Naive thymus-derived CD4-positive, alpha-beta T cell (primary cell): ENCODE data around the gene TCF7L2. TPM values are rescaled to one million over a fixed set of nuclear protein-coding genes. Genes with fewer than 3 reads are reported as not detected.
A peak's percentile ranks its signal among the peaks of the same experiment; 100 is the strongest.

Experiments
- ATAC-seq: fragments of 150-1000 bp; cut with Tn5 transposase; 2 replicates; pipeline ENCODE4 v1.10.0; 2021; ENCODE audit warnings: mild to moderate bottlenecking, moderate library complexity
- CTCF ChIA-PET: fragments of 350-600 bp; sonication (Branson Sonifier 250); formaldehyde crosslinking; loops from one replicate; lab custom pipeline; 2021; ENCODE audit warnings: antibody characterized with exemption; lab: Charles Lee
- POLR2A ChIA-PET: fragments of 350-600 bp; sonication (Branson Sonifier 250); formaldehyde crosslinking; loops from one replicate; lab custom pipeline; 2021; ENCODE audit warnings: antibody characterized with exemption, inconsistent platforms; lab: Charles Lee
- DNase-seq, 9 donors: peaks; one replicate each; pipeline versions ENCODE4 v3.0.0 to v3.0.0-alpha.2; 2020 to 2022; ENCODE audit warnings: mixed read lengths in 1 of 9
- H3K27ac ChIP-seq: one replicate; pipeline ENCODE4 v1.7.0; 2013; ENCODE audit warnings: mild to moderate bottlenecking, low read depth, low read length, moderate library complexity
- H3K27me3 ChIP-seq, 2 donors: one replicate each; pipeline ENCODE4 v1.7.0; 2013; ENCODE audit warnings: low read length in 2 of 2, mild to moderate bottlenecking in 2 of 2, moderate library complexity in 2 of 2; ENCODE audit not compliant: control insufficient read depth in 2 of 2, insufficient read depth in 2 of 2
- H3K36me3 ChIP-seq, 3 experiments: 1 replicate in 2 of 3; 2 replicates in 1 of 3; pipeline ENCODE4 v1.7.0; 2013; ENCODE audit warnings: low read length in 3 of 3, mild to moderate bottlenecking in 3 of 3, moderate library complexity in 1 of 3; ENCODE audit not compliant: insufficient read depth in 3 of 3, control insufficient read depth in 2 of 3
- H3K4me1 ChIP-seq, 2 donors: one replicate each; pipeline ENCODE4 v1.7.0; 2013; ENCODE audit warnings: low read length in 2 of 2, mild to moderate bottlenecking in 2 of 2, moderate library complexity in 1 of 2; ENCODE audit not compliant: control insufficient read depth in 2 of 2, insufficient read depth in 2 of 2
- H3K4me3 ChIP-seq: 2 replicates; pipeline ENCODE4 v1.7.0; 2013; ENCODE audit warnings: mild to moderate bottlenecking, low read length
- H3K9me3 ChIP-seq, 3 experiments: 1 replicate in 2 of 3; 2 replicates in 1 of 3; pipeline ENCODE4 v1.7.0; 2013; ENCODE audit warnings: low read length in 3 of 3; ENCODE audit not compliant: control insufficient read depth in 2 of 3
- H3K27ac Mint-ChIP-seq, 9 donors: one replicate each; pipeline ENCODE4 v1.8.0; 2020 to 2022; ENCODE audit warnings: mixed read lengths in 9 of 9, mild to moderate bottlenecking in 8 of 9, moderate library complexity in 5 of 9, inconsistent platforms in 2 of 9
- H3K27me3 Mint-ChIP-seq, 5 donors: one replicate each; pipeline ENCODE4 v1.8.0; 2021 to 2022; ENCODE audit warnings: mixed read lengths in 5 of 5, mild to moderate bottlenecking in 1 of 5
- H3K36me3 Mint-ChIP-seq, 5 donors: one replicate each; pipeline ENCODE4 v1.8.0; 2020 to 2022; ENCODE audit warnings: mixed read lengths in 5 of 5, mild to moderate bottlenecking in 3 of 5, inconsistent platforms in 1 of 5
- H3K4me1 Mint-ChIP-seq, 7 donors: one replicate each; pipeline ENCODE4 v1.8.0; 2020 to 2022; ENCODE audit warnings: mixed read lengths in 7 of 7, mild to moderate bottlenecking in 3 of 7, inconsistent platforms in 1 of 7
- H3K4me3 Mint-ChIP-seq, 10 donors: one replicate each; pipeline ENCODE4 v1.8.0; 2020 to 2022; ENCODE audit warnings: mild to moderate bottlenecking in 10 of 10, mixed read lengths in 10 of 10, moderate library complexity in 6 of 10, inconsistent platforms in 2 of 10
- H3K9me3 Mint-ChIP-seq, 11 donors: one replicate each; pipeline ENCODE4 v1.8.0; 2020 to 2022; ENCODE audit warnings: mixed read lengths in 11 of 11, mild to moderate bottlenecking in 4 of 11, inconsistent platforms in 1 of 11, moderate library complexity in 1 of 11
- intact Hi-C, 2 donors: fragments of 100-400 bp; cut with micrococcal nuclease; formaldehyde crosslinking; loops; one replicate each; pipeline ENCODE4 v1.15.1; 2023
- polyA plus RNA-seq, 2 donors: library from polyadenylated mRNA; unstranded; fragments of 300-500 nt; fragmentation: Illumina TruSeq; gene quantifications; one replicate each; pipeline ENCODE4 v1.2.3, GENCODE V29; 2021
- total RNA-seq, 6 experiments: library from RNA in 5 of 6; stranded (reverse) in 5 of 6; gene quantifications; 1 replicate in 5 of 6; 2 replicates in 1 of 6; pipeline ENCODE4 v1.2.3 and lab custom pipeline; 2021 to 2026

The TCF7L2 gene
- total and polyA plus RNA-seq, 7 experiments from 2014 or later, result 0.39 to 31.4 (median 3.1) TPM

DNA sequence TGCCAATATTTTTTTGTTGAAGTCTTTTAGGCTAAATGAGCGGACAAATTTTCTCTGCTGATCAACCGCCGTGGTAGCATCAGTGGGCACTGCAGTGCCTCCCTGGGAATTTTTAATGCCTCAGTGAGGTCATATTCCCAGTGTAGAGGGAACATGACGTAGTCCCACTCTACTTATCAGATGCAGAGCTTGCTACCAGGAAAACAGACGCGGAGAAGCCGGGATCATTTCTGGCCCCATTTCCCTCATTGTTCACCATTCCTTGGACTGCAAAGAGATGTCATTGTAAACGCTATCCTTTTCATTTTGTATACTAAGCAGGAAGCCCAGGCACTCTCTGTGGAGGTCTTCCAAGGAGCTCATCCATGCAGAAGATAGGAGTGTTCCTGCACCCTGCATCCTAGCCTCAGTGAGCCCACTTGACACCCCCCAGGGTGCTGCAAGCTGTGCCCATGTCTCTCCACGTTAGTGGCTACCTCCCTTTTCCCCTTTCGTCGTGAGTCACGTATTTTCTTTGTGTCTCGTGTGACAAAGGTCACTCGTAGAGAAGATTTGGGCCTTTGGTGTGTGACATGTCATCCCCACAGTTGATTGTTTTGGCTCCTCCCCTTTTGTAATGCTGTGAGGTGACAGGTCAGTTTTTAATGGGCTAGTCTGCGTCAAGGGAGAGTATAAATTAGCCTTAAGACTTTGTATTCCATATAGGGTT is 145.5 kb downstream of the TCF7L2 start:
- H3K27ac Mint-ChIP-seq, result peak overlapping the region in 1 of 9 donors; percentile 12
- Histone ChIP-seq H3K27ac (no peak overlapping the region), H3K4me3 (no peak overlapping the region), H3K9me3 (no peaks in the 10 kb centered on the region), H3K36me3 (no peaks in the 10 kb centered on the region), H3K27me3 (no peaks in the 10 kb centered on the region), H3K4me1 (peaks cover 0 to 12% of the 10 kb centered on the region in 2 donors)
- no peak overlapping the region for H3K4me3 Mint-ChIP-seq
- no peak for DNase-seq
- intact Hi-C loops, result no loop called here
- no peak for ATAC-seq
- H3K36me3 Mint-ChIP-seq, result peaks cover 0 to 8% (median 0%) of the 10 kb centered on the region in 5 donors
- peaks cover 0 to 13% (median 0%) of the 10 kb centered on the region in 5 donors for H3K27me3 Mint-ChIP-seq
- ChIA-PET POLR2A (no interaction called here), CTCF (no interaction called here)
- H3K4me1 Mint-ChIP-seq, result peaks cover 9 to 19% (median 12%) of the 10 kb centered on the region in 7 donors
- H3K9me3 Mint-ChIP-seq, result peaks cover 0 to 5% (median 0%) of the 10 kb centered on the region in 11 donors

DNA sequence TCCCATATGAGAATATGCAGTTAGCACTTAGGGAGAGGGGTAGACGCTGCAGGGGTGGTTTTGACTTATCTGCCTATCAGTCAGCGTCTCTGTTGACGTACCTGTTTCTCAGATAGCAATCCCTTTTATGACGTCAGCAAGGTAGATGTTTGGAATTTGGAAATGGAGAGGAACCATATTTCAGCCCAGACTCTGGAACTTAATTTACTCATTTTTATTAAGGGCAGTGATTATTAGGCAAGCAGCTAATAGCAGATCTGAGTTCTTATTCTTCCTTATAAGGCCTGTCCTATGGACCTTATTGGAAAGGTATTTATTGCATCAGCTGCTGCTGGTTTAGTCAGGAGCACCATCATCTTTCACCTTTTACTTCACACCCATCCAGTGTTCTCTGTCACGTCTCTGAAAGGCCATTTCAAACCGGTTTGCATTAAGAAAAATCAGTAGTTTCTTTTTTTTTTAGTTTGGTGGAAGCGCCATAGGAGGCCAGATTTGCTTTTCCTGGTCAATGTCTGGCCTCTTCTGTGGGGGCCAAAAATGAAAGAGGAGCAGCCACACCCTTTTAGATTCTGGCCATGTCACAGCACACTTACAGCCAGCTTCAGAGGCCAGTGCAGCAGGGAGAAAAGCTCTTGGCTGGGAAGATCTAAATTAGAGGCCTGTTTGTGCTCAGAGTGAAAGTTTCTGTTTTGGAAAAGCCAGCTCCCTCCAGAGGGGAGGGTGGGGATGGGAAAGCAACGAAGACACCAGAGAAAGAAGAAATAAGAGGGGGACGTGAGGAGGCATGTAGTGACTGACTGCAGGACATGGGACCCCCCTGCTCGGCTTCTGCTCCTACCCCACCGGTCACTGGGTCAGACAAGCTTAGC is 146.3 kb downstream of the TCF7L2 start:
- ATAC-seq, result no peak

DNA sequence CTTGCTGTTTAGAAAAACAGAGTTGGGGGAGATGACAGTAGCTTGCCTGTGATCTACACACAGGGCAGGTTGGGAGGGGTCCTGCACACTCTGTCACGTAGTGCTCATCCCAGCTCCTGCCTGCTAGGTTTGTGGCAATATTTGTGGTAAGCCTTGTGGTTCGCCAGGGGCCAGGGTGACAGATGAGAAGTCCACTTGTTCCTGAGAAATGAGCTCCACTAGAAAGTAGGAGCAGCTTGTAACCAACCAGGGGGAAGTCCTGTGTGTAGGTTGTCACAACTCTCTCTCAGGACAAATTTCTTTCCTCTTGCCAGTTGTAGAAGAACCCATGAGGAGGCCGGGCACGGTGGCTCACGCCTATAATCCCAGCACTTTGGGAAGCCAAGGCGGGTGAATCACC is 147.0 kb downstream of the TCF7L2 start:
- Histone ChIP-seq H3K4me1 (peaks cover 0 to 12% of the 10 kb centered on the region in 2 donors), H3K9me3 (no peaks in the 10 kb centered on the region), H3K27me3 (no peaks in the 10 kb centered on the region), H3K36me3 (no peaks in the 10 kb centered on the region), H3K4me3 (no peak overlapping the region), H3K27ac (no peak overlapping the region)
- Mint-ChIP-seq H3K27ac (no peak overlapping the region), H3K9me3 (peaks cover 0 to 5% (median 0%) of the 10 kb centered on the region in 11 donors), H3K27me3 (peaks cover 0 to 13% (median 0%) of the 10 kb centered on the region in 5 donors), H3K4me3 (no peak overlapping the region), H3K4me1 (peaks cover 9 to 19% (median 12%) of the 10 kb centered on the region in 7 donors), H3K36me3 (peaks cover 0 to 8% (median 0%) of the 10 kb centered on the region in 5 donors)
- intact Hi-C loops, result no loop called here
- ChIA-PET CTCF (no interaction called here), POLR2A (no interaction called here)
- ATAC-seq (no peak), DNase-seq (no peak)

More for the DNA sequence above, 146.3 kb downstream of the TCF7L2 start:
- Mint-ChIP-seq H3K27me3 (peaks cover 0 to 13% (median 0%) of the 10 kb centered on the region in 5 donors), H3K4me3 (no peak overlapping the region), H3K36me3 (peaks cover 0 to 8% (median 0%) of the 10 kb centered on the region in 5 donors), H3K27ac (no peak overlapping the region), H3K9me3 (peaks cover 0 to 5% (median 0%) of the 10 kb centered on the region in 11 donors), H3K4me1 (peaks cover 9 to 19% (median 12%) of the 10 kb centered on the region in 7 donors)
- Histone ChIP-seq H3K4me3 (no peak overlapping the region), H3K27ac (no peak overlapping the region), H3K36me3 (no peaks in the 10 kb centered on the region), H3K9me3 (no peaks in the 10 kb centered on the region), H3K27me3 (no peaks in the 10 kb centered on the region), H3K4me1 (peaks cover 0 to 12% of the 10 kb centered on the region in 2 donors)
- ChIA-PET POLR2A (no interaction called here), CTCF (no interaction called here)
- intact Hi-C loops, result no loop called here
- no peak for DNase-seq

DNA sequence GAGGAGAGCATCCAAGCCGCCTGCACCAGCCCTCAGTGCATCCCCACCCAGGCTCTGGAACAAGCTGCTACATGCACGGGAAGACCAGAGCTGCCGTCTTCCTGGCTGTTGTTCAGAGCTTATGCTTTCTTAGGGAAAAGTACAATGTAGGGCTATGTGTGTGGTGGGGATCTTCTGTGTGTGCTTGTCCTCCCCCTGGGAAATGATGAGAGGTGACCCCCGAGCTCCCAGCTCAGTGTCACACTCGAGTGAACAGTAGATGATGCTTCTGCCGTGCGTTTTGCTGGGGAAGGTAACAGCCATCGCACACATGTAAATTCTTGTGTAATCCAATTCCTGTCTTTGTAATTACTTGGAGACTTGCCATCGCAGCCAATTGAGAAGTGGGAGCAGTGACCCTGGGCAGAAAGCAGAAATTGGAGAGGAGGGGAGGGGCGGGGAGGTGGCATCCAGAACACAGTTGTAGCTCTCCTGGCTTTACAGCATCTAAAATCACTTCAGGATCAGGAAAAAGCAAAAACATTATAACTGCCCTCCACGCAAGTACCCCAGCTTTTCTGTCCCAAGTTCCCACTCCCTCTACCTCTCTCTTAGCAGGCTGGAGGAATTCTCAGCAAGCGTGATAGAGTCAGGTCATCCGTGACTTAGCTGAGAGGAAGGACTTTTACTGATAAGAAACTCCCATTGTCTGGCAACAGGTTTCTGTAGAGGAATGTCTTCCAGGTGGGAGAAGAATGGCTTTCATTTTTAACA is 149.6 kb downstream of the TCF7L2 start:
- H3K27ac Mint-ChIP-seq, result no peak overlapping the region
- no peaks in the 10 kb centered on the region for H3K36me3 ChIP-seq
- no peaks in the 10 kb centered on the region for H3K27me3 ChIP-seq
- no peaks in the 10 kb centered on the region for H3K9me3 ChIP-seq
- H3K4me1 Mint-ChIP-seq, result peaks cover 0 to 5% (median under 1%) of the 10 kb centered on the region in 7 donors
- CTCF ChIA-PET, result no interaction called here
- ATAC-seq, result peak; percentile 57
- peaks cover 0 to 4% of the 10 kb centered on the region in 2 donors for H3K4me1 ChIP-seq
- H3K4me3 ChIP-seq, result no peak overlapping the region
- H3K4me3 Mint-ChIP-seq, result no peak overlapping the region
- no peak overlapping the region for H3K27ac ChIP-seq
- DNase-seq, result no peak
- POLR2A ChIA-PET, result interaction anchor here (0.6 kb wide), 1 partner anchor 32 kb away, joined by 3 read pairs; no protein-coding TSS in a partner anchor
- intact Hi-C loops, result loop anchor here in 1 of 2 donors (10.0 kb wide), 1 partner anchor 535 kb away; no protein-coding TSS in a partner anchor
- H3K27me3 Mint-ChIP-seq, result peaks cover 0 to 14% (median 0%) of the 10 kb centered on the region in 5 donors
- no peaks in the 10 kb centered on the region for H3K9me3 Mint-ChIP-seq
- H3K36me3 Mint-ChIP-seq, result peaks cover 0 to 5% (median 0%) of the 10 kb centered on the region in 5 donors

DNA sequence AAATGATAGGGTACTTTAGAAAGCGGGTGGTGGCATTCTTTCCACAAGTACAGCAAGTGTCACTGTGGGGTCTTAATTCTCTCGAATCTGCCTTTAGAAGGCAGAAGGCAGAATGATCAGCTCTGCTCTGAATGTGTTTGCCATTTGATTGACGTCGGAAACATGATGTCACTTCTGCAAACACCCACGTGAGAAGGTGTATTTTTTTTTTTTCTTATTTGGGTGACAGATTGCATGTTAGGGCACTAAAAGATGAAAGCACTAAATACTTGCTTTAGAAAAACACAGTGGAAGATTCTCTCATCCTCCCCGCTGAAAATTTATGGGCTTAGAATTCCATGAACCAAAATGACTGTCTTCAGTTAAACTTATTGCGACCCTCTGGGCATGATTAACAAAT is 150.2 kb downstream of the TCF7L2 start:
- no peaks in the 10 kb centered on the region for H3K36me3 ChIP-seq
- H3K27me3 ChIP-seq, result no peaks in the 10 kb centered on the region
- Mint-ChIP-seq H3K4me1 (peaks cover 0 to 5% (median 0%) of the 10 kb centered on the region in 7 donors), H3K27me3 (peaks cover 0 to 12% (median 0%) of the 10 kb centered on the region in 5 donors), H3K27ac (no peak overlapping the region), H3K36me3 (peaks cover 0 to 5% (median 0%) of the 10 kb centered on the region in 5 donors), H3K4me3 (no peak overlapping the region), H3K9me3 (no peaks in the 10 kb centered on the region)
- no peaks in the 10 kb centered on the region for H3K9me3 ChIP-seq
- no peaks in the 10 kb centered on the region for H3K4me1 ChIP-seq
- ATAC-seq, result no peak
- ChIA-PET POLR2A (no interaction called here), CTCF (no interaction called here)
- intact Hi-C loops, result loop anchor here in 1 of 2 donors (10.0 kb wide), 1 partner anchor 535 kb away; no protein-coding TSS in a partner anchor
- H3K4me3 ChIP-seq, result no peak overlapping the region
- no peak for DNase-seq
- H3K27ac ChIP-seq, result no peak overlapping the region
